ENCODE measurements around the gene PTPRK.

DNA sequence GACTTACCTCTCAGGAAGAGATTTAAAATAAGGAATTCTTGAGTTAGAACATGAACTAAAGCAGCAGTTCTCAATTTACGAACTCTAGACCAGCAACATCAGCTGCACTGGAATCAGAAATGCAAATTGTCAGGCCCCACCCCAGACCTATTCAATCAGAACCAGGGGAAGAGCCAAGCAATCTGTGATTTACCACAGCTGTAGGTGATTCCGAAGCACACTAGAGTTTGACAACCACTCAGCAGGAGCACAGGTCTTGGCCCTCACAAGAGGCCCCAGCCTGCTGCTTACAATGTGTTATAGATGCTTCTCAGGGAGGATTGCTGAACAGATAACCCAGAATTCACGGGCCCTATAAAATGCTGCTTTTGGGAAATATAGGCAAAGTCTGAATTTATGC is 279.2 kb downstream of the PTPRK start:
- TF ChIP-seq, protein P1, sequence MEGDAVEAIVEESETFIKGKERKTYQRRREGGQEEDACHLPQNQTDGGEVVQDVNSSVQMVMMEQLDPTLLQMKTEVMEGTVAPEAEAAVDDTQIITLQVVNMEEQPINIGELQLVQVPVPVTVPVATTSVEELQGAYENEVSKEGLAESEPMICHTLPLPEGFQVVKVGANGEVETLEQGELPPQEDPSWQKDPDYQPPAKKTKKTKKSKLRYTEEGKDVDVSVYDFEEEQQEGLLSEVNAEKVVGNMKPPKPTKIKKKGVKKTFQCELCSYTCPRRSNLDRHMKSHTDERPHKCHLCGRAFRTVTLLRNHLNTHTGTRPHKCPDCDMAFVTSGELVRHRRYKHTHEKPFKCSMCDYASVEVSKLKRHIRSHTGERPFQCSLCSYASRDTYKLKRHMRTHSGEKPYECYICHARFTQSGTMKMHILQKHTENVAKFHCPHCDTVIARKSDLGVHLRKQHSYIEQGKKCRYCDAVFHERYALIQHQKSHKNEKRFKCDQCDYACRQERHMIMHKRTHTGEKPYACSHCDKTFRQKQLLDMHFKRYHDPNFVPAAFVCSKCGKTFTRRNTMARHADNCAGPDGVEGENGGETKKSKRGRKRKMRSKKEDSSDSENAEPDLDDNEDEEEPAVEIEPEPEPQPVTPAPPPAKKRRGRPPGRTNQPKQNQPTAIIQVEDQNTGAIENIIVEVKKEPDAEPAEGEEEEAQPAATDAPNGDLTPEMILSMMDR (IDR thresholded peaks at IDR 0.05), result no peak
- TF ChIP-seq ZFX (IDR thresholded peaks at IDR 0.05; ENCODE audit: borderline replicate concordance), result no peak

All from 22Rv1 (cell line).